ENCODE results near the gene RPL4. TPM values are rescaled to one million over a fixed set of nuclear protein-coding genes. Genes with fewer than 3 reads are reported as not detected.
"Not testable (repeated sequence)": the region's sequence is repeated elsewhere in the genome, so short reads cannot be mapped to it uniquely, and the experiment has no call there.

The RPL4 gene
- polyA plus RNA-seq (ENCODE audit: insufficient read length) = 6,006 TPM

- peak; percentile 85 for DNase-seq
These were observed at the start of gene RPL4, which contains the start of gene ZWILCH for GRCh38 chr15:66504563-66505429. Gene RPL4, minus strand, starts transcription at chr15:66504855. Its CDS starts 65 bp downstream, at chr15:66504790. Gene ZWILCH, plus strand, starts transcription at chr15:66505326. Its CDS starts 13 bp downstream, at chr15:66505339.

GRCh38 chr15:66545255-66545654 is 40.6 kb upstream of the RPL4 start:
- DNase-seq = no peak

- DNase-seq = no peak
These were observed 38.2 kb upstream of the RPL4 start for GRCh38 chr15:66542896-66543295.

- no peak for DNase-seq
These were observed 30.4 kb upstream of the RPL4 start for GRCh38 chr15:66535056-66535455.

GRCh38 chr15:66524838-66525237 is 20.2 kb upstream of the RPL4 start:
- DNase-seq = no peak

- DNase-seq = no peak
These were observed 19.3 kb upstream of the RPL4 start for GRCh38 chr15:66523926-66524325.

- DNase-seq = no peak
These were observed 11.3 kb upstream of the RPL4 start for GRCh38 chr15:66515901-66516322.

GRCh38 chr15:66514586-66514985 is 9.9 kb upstream of the RPL4 start:
- no peak for DNase-seq

- DNase-seq = no peak
These were observed 3.7 kb upstream of the RPL4 start for GRCh38 chr15:66508293-66508883.

GRCh38 chr15:66505818-66506217 is 1.2 kb upstream of the RPL4 start:
- no peak for DNase-seq

- no peak for DNase-seq
These were observed 766 bp upstream of the RPL4 start for GRCh38 chr15:66505430-66505811.

- DNase-seq = no peak
These were observed 684 bp downstream of the RPL4 start for GRCh38 chr15:66503780-66504562.

- DNase-seq = not testable (repeated sequence)
These were observed 1.5 kb downstream of the RPL4 start for GRCh38 chr15:66503041-66503648.

- no peak for DNase-seq
These were observed 2.2 kb downstream of the RPL4 start for GRCh38 chr15:66502491-66502890.

- not testable (repeated sequence) for DNase-seq
These were observed 4.3 kb downstream of the RPL4 start for GRCh38 chr15:66500346-66500745.

- peak; percentile 46 for DNase-seq
These were observed 5.9 kb downstream of the RPL4 start for GRCh38 chr15:66498501-66499386.

- DNase-seq = peak; percentile 96
These were observed 6.9 kb downstream of the RPL4 start, which contains the start of gene SNAPC5 for GRCh38 chr15:66497502-66498455. Gene SNAPC5, minus strand, starts transcription at chr15:66497762. Its CDS starts 31 bp downstream, at chr15:66497731.

GRCh38 chr15:66496951-66497501 is 7.6 kb downstream of the RPL4 start:
- no peak for DNase-seq

- no peak for DNase-seq
These were observed 10.4 kb downstream of the RPL4 start for GRCh38 chr15:66494262-66494661.

GRCh38 chr15:66491846-66492245 is 12.8 kb downstream of the RPL4 start:
- no peak for DNase-seq

Measured in hindlimb muscle (tissue), 1 donor.